GM12874 (cell line): ENCODE data around the gene PAMR1.

ENCODE experiments used
- TF ChIP-seq, protein P1 (sequence below): IDR thresholded peaks from 2 replicates; pipeline ENCODE4 v1.5.1; 2011; ENCODE audit warnings: low read depth, mild to moderate bottlenecking, control low read depth, low read length, moderate library complexity; ENCODE audit not compliant: insufficient read depth

Gene PAMR1

GRCh38 chr11:35432464-35432863 is 93.0 kb downstream of the PAMR1 start:
- TF ChIP-seq, protein P1, sequence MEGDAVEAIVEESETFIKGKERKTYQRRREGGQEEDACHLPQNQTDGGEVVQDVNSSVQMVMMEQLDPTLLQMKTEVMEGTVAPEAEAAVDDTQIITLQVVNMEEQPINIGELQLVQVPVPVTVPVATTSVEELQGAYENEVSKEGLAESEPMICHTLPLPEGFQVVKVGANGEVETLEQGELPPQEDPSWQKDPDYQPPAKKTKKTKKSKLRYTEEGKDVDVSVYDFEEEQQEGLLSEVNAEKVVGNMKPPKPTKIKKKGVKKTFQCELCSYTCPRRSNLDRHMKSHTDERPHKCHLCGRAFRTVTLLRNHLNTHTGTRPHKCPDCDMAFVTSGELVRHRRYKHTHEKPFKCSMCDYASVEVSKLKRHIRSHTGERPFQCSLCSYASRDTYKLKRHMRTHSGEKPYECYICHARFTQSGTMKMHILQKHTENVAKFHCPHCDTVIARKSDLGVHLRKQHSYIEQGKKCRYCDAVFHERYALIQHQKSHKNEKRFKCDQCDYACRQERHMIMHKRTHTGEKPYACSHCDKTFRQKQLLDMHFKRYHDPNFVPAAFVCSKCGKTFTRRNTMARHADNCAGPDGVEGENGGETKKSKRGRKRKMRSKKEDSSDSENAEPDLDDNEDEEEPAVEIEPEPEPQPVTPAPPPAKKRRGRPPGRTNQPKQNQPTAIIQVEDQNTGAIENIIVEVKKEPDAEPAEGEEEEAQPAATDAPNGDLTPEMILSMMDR, result no peak

DNA sequence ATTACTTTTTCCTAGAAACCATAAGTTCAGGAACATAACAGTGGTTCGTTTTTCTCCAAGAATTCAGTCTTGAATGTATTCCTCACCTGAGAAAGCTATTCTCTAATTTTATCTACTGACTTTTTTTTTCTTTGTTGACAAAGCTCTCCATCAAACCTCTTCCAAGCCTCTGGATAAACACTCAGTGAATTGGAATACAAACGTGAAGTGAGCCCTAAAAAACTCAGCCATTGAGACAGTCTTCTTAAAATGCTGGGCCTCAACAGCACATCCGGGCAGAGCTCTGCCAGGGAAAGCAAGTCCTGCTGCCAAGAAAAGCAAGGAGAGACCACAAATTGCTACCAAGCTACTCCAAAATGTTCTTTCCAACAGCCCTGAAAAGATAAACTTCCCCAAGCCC is 98.3 kb downstream of the PAMR1 start:
- TF ChIP-seq, protein P1, result no peak

GRCh38 chr11:35426351-35426750 is 99.1 kb downstream of the PAMR1 start:
- TF ChIP-seq, protein P1, result no peak

DNA sequence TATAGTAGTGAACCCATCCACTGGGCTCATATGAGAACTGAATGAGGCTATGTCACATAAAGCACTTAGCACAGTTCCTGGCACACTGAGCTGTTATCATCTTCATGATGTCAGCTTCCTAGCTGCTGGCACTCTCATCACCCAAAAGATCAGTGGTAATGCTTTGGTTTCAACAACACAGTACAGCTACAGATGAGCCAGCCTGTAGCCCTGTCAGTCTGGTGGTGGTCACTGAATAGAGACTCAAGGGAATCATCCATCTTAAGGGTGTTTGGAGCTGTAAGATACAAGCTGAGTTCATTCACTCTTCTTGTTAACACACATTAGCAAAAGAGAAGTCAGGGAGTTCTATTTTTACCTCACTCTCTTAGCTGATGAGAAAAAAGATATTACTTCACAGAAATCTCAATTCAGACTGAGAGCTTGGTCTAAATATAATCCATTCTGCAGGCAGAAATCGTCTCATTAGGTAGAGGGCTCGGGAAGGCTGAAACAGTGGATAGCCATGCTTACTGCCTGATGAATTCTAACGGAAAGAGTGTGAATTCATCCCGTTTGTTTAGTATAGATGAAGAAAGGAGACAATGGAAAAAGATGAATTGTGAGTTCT is 99.7 kb downstream of the PAMR1 start:
- TF ChIP-seq, protein P1, result no peak

DNA sequence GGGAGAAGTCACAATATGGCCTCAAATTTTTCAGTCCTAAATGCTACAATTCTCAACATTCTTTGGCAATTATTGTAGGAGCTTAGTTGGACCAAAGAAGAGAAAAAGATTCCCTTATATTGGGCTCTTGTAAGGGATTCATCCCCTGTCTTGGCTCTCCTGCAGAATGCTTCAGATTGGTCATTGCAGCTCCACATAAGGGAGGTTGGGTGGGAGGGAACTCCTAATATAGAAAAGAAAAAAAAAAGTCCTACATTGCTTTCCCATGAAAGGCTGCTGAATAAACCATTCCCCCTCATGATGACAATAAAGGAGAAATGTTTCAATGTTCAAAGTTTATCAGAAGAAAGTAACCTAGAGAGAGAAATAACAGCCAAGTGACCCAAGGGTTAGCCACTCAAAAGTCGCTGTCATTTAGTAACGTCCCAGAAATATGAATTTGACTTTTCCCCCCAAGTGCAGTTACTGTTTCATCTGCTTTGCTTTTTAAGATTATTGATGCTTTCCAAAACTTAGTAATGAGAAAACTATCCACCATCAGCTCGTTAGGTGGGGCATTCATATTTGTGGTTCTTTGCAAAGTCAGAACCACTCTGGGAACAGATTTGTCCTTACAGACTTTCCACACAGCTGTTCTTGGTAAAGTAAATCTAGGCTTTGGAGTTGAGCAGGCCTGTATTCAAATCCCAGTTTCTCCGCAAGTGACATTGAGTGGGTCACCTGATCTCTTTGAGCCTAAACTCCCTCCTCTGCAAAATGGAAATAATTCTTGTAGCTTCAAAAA is 101.1 kb downstream of the PAMR1 start:
- TF ChIP-seq, protein P1, result no peak

- TF ChIP-seq, protein P1, result no peak
Observed at GRCh38 chr11:35420371-35420770, 105.0 kb downstream of the PAMR1 start.

- TF ChIP-seq, protein P1, result no peak
Observed at GRCh38 chr11:35419830-35420333, 105.5 kb downstream of the PAMR1 start.
